Measurements from ENCODE around the gene TMEM217.

- no peak for TF ChIP-seq CTCF (IDR thresholded peaks at IDR 0.05; ENCODE audit: low read length)
- no peak for TF ChIP-seq EZH2phosphoT487 (IDR thresholded peaks at IDR 0.05; ENCODE audit: low read length)
Measured at GRCh38 chr6:37259191-37259590, 1.2 kb upstream of the TMEM217 start.

Measured in MM.1S (cell line).